Natural killer cell (primary cell): ENCODE results near the gene A3GALT2. TPM values are rescaled to one million over a fixed set of nuclear protein-coding genes. Genes with fewer than 3 reads are reported as not detected.

Source experiments
- ATAC-seq, 3 donors: fragments of 150-1000 bp in 2 of 3; fragments of 200-7000 bp in 1 of 3; cut with Tn5 transposase; 1 replicate in 1 of 3; 2 replicates in 2 of 3; pipeline ENCODE4 v1.10.0; 2021; ENCODE audit warnings: mild to moderate bottlenecking in 2 of 3, moderate library complexity in 2 of 3
- DNase-seq, 2 donors: peaks; one replicate each; pipeline versions ENCODE4 v3.0.0 to v3.0.0-alpha.2; 2013 to 2021; ENCODE audit warnings: mixed read lengths in 1 of 2
- H3K27ac ChIP-seq: one replicate; pipeline ENCODE4 v1.5.1; 2013; ENCODE audit warnings: mild to moderate bottlenecking, low read length
- H3K27me3 ChIP-seq: one replicate; pipeline ENCODE4 v1.6.1; 2013; ENCODE audit warnings: low read length; ENCODE audit not compliant: control insufficient read depth, insufficient read depth
- H3K36me3 ChIP-seq: one replicate; pipeline ENCODE4 v1.6.1; 2013; ENCODE audit warnings: low read length; ENCODE audit not compliant: control insufficient read depth, insufficient read depth
- H3K4me1 ChIP-seq: one replicate; pipeline ENCODE4 v1.6.1; 2013; ENCODE audit warnings: low read length; ENCODE audit not compliant: control insufficient read depth, insufficient read depth
- H3K4me3 ChIP-seq: one replicate; pipeline ENCODE4 v1.5.1; 2013; ENCODE audit warnings: low read length
- H3K9me3 ChIP-seq: one replicate; pipeline ENCODE4 v1.6.1; 2013; ENCODE audit warnings: low read length; ENCODE audit not compliant: control insufficient read depth, insufficient read depth
- H3K27ac Mint-ChIP-seq, 2 donors: one replicate each; pipeline ENCODE4 v1.8.0; 2022; ENCODE audit warnings: mild to moderate bottlenecking in 2 of 2, mixed read lengths in 2 of 2, moderate library complexity in 1 of 2
- H3K27me3 Mint-ChIP-seq, 2 donors: one replicate each; pipeline ENCODE4 v1.8.0; 2022; ENCODE audit warnings: low read depth in 2 of 2, mixed read lengths in 2 of 2
- H3K36me3 Mint-ChIP-seq: one replicate; pipeline ENCODE4 v1.8.0; 2022; ENCODE audit warnings: mixed read lengths
- H3K4me1 Mint-ChIP-seq, 2 donors: one replicate each; pipeline ENCODE4 v1.8.0; 2022; ENCODE audit warnings: mixed read lengths in 2 of 2
- H3K4me3 Mint-ChIP-seq: one replicate; pipeline ENCODE4 v1.8.0; 2022; ENCODE audit warnings: mild to moderate bottlenecking, moderate library complexity, mixed read lengths
- H3K9me3 Mint-ChIP-seq, 2 donors: one replicate each; pipeline ENCODE4 v1.8.0; 2022; ENCODE audit warnings: mixed read lengths in 2 of 2
- CTCF ChIP-seq: fragments of 200-600 bp; IDR thresholded peaks from one replicate; pipeline ENCODE4 v1.8.0; 2022; ENCODE audit warnings: antibody characterized with exemption
- WGBS: methylation state at CpG from one replicate; pipeline ENCODE4 v1.1.7; 2013; ENCODE audit warnings: missing lambda C conversion rate; ENCODE audit not compliant: insufficient coverage; 5-methylcytosine and 5-hydroxymethylcytosine counted together
- intact Hi-C: fragments of 100-400 bp; cut with micrococcal nuclease; formaldehyde crosslinking; loops from one replicate; pipeline ENCODE4 v1.14.2; 2022
- total RNA-seq, 4 donors: library from RNA; stranded (reverse); fragments of 120-200 nt in 1 of 4; gene quantifications; one replicate each; pipeline versions ENCODE4 v1.2.3 to v1.2.4, GENCODE V29; 2013 to 2022

A3GALT2 gene
- total RNA-seq, 3 donors from 2014 or later (not counting 1 experiment from before 2014, with no cell fraction given), result not detected

- Histone ChIP-seq H3K36me3 (no peaks in the 10 kb centered on the region), H3K27me3 (no peaks in the 10 kb centered on the region), H3K9me3 (no peaks in the 10 kb centered on the region), H3K4me3 (peak overlapping the region; percentile 73), H3K4me1 (peaks cover 30% of the 10 kb centered on the region), H3K27ac (peak overlapping the region; percentile 83)
- Mint-ChIP-seq H3K4me1 (peaks cover 34 to 35% of the 10 kb centered on the region in 2 donors), H3K9me3 (no peaks in the 10 kb centered on the region), H3K36me3 (no peaks in the 10 kb centered on the region), H3K27me3 (peaks cover 0 to 2% of the 10 kb centered on the region in 2 donors), H3K4me3 (peak overlapping the region; percentile 85), H3K27ac (peak overlapping the region; percentile 34 to 35)
- intact Hi-C loops, result no loop called here
- DNase-seq, result no peak
- no peak for ATAC-seq
- 33% methylated on average over 6 of the region's 6 CpGs for WGBS
- no peak for TF ChIP-seq CTCF
Observed at GRCh38 chr1:33350611-33351280, 29.8 kb upstream of the A3GALT2 start.

DNA sequence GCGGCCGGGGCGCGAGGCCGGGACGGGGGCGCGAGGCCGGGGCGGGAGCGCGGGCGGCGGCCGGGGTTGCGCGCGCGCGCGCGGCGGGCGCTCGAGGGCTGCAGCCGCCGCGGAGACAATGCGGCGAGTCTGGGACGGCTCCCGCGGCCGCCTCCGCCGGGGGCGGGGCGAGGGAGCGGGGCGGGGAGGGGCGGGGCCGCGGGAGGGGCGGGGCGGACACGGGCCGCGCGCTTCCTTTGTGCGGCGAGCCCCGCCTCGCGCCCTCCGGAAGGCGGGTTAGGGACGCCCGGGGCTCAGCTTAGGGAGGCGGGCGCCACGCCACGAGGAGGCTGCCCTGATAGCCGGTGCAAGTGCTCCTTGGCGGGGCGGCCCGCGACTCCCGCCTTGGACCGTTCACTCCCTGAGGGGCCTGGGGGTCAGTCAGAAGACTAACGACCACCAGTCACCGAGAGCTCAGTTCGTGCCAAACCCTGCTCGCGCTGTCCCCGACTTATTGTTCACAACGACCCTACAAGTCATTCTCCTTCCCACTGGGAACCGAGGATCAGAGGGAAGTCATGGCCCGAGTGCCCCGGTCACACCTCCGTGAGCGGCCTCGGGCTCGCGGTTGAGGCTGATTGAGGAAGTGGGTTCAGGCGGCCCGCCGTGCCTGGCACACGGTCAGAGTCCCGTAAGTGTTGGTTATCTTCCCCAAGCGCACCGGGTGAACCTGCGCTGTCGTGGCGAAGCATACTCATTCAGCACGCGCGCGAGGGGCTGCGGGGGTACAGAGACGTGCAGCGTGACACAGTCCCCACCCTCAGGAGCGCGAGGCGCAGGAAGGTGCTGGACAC lies 29.1 kb upstream of the A3GALT2 start:
- Histone ChIP-seq H3K27ac (peak overlapping the region; percentile 83), H3K36me3 (no peaks in the 10 kb centered on the region), H3K9me3 (no peaks in the 10 kb centered on the region), H3K4me3 (peak overlapping the region; percentile 73), H3K27me3 (no peaks in the 10 kb centered on the region), H3K4me1 (peaks cover 30% of the 10 kb centered on the region)
- no peak for TF ChIP-seq CTCF
- ATAC-seq (peak; percentile 89 to 94 (median 91)), DNase-seq (peak; percentile 74 to 92)
- H3K4me3 Mint-ChIP-seq, result peak overlapping the region; percentile 85
- no peaks in the 10 kb centered on the region for H3K9me3 Mint-ChIP-seq
- under 1% methylated on average over 104 of the region's 104 CpGs for WGBS
- peaks cover 34 to 35% of the 10 kb centered on the region in 2 donors for H3K4me1 Mint-ChIP-seq
- peaks cover 0 to 2% of the 10 kb centered on the region in 2 donors for H3K27me3 Mint-ChIP-seq
- no peaks in the 10 kb centered on the region for H3K36me3 Mint-ChIP-seq
- peak overlapping the region; percentile 34 to 35 for H3K27ac Mint-ChIP-seq
- intact Hi-C loops, result no loop called here

GRCh38 chr1:33349081-33349759 lies 28.3 kb upstream of the A3GALT2 start:
- Histone ChIP-seq H3K4me1 (peaks cover 30% of the 10 kb centered on the region), H3K27ac (peak overlapping the region; percentile 30), H3K4me3 (peak overlapping the region; percentile 45), H3K36me3 (no peaks in the 10 kb centered on the region), H3K27me3 (no peaks in the 10 kb centered on the region), H3K9me3 (no peaks in the 10 kb centered on the region)
- under 1% methylated on average over 77 of the region's 78 CpGs for WGBS
- no peaks in the 10 kb centered on the region for H3K9me3 Mint-ChIP-seq
- H3K27me3 Mint-ChIP-seq, result peaks cover 0 to 2% of the 10 kb centered on the region in 2 donors
- ATAC-seq (peak; percentile 35 to 42 (median 37)), DNase-seq (peak; percentile 36 to 68)
- no peaks in the 10 kb centered on the region for H3K36me3 Mint-ChIP-seq
- TF ChIP-seq CTCF, result no peak
- peaks cover 34 to 36% of the 10 kb centered on the region in 2 donors for H3K4me1 Mint-ChIP-seq
- peak overlapping the region; percentile 61 to 66 for H3K27ac Mint-ChIP-seq
- intact Hi-C loops, result no loop called here
- peak overlapping the region; percentile 78 for H3K4me3 Mint-ChIP-seq
